Gastrocnemius medialis (tissue), 4 donors: ENCODE data around the gene TMEM178A.

Source experiments
- CTCF ChIP-seq, 5 experiments: fragments of 450-650 bp in 3 of 5; fragments of 200-600 bp in 2 of 5; sonication (generic) in 2 of 5; IDR thresholded peaks in 4 of 5; conservative IDR thresholded peaks in 1 of 5; 1 replicate in 4 of 5; 2 replicates in 1 of 5; pipeline ENCODE4 v1.5.1; 2016 to 2019; ENCODE audit warnings: antibody characterized with exemption in 5 of 5, mild to moderate bottlenecking in 3 of 5, moderate library complexity in 3 of 5
- POLR2A ChIP-seq, 2 donors: fragments of 450-650 bp; IDR thresholded peaks; one replicate each; pipeline ENCODE4 v1.6.1; 2017; ENCODE audit warnings: antibody characterized with exemption in 2 of 2, mild to moderate bottlenecking in 2 of 2, moderate library complexity in 2 of 2

GRCh38 chr2:39661826-39662225 lies 3.9 kb upstream of the TMEM178A start:
- no peak for TF ChIP-seq POLR2A (IDR thresholded peaks at IDR 0.05)
- no peak for TF ChIP-seq CTCF (IDR thresholded peaks at IDR 0.05 in 4 of 5, conservative IDR thresholded peaks at IDR 0.05 in 1 of 5)
